Islet precursor cell (in vitro differentiated cells): ENCODE data around the gene RASD2.
A peak's percentile ranks its signal among the peaks of the same experiment; 100 is the strongest.

Experiments
- DNase-seq: peaks from one replicate; pipeline ENCODE4 v3.0.0-alpha.2; 2018

The RASD2 gene

GRCh38 chr22:35542157-35542938, 1.7 kb downstream of the RASD2 start:
- no peak for DNase-seq

DNA sequence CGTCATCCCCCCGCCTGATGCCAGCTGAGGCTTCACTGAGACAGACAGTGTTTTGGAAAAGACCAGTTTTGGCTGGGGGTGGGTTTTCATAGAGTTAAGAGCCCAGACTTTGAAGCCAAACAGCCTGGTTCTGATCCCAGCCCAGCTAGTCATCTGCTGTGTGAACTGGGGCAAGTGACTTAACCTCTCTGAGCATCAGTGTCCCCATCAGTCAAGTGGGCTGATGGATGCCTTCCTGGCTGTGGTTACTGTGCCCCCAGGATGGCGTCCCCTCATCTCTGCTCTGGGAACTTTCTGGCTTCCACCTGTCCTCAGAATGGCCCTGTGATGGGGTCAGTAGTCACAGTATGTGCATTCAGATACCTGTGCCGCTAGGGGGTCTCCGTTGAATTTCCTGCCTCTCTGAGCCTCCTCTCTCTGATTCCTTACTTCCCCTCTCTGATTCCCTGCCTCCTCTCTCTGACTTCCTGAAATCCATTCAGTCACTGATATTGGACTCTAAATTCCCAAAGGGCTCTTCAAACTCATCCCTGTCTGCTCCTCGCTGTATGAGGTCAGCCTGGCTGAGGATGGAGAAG, 2.4 kb downstream of the RASD2 start:
- no peak for DNase-seq

DNA sequence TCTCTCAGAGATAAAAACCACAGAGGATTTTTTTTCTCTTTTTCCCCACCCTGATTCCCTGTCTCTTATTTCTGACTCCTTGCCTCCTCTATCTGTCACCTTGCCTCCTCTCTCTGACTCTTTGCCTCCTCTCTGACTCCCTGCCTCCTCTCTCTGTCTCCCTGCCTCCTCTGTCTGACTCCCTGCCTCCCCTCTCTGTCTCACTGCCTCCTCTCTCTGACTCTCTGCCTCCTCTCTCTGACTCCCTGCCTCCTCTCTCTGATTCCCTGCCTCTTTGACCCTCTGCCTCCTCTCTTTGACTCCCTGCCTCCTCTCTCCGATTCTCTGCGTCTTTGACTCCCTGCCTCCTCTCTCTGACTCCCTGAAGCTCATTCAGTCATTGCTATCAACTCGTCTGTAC, 3.1 kb downstream of the RASD2 start:
- DNase-seq = no peak

DNA sequence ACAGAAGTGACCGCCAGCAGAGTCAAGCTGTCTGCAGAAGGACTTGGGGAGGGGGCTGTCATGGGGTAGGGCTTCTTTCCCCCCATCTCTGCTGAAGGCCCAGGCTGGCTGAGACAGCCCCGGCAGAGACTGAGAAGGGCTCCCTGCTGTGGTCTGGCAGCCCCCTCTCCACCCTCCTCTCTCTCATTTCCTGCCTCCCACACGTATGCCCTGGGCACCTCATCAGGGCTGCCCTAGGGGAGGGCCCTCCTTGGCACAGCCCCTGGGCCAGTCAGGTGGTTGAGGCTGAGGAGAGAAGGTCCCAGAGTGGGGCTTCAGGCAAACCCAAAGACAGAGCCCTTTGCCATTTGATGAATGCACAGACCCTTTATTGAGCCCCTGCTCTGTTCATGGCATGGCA, 3.6 kb downstream of the RASD2 start:
- DNase-seq = no peak

- no peak for DNase-seq
Observed at GRCh38 chr22:35544827-35545226, 4.2 kb downstream of the RASD2 start.

- DNase-seq = no peak
Observed at GRCh38 chr22:35546886-35547285, 6.3 kb downstream of the RASD2 start.

DNA sequence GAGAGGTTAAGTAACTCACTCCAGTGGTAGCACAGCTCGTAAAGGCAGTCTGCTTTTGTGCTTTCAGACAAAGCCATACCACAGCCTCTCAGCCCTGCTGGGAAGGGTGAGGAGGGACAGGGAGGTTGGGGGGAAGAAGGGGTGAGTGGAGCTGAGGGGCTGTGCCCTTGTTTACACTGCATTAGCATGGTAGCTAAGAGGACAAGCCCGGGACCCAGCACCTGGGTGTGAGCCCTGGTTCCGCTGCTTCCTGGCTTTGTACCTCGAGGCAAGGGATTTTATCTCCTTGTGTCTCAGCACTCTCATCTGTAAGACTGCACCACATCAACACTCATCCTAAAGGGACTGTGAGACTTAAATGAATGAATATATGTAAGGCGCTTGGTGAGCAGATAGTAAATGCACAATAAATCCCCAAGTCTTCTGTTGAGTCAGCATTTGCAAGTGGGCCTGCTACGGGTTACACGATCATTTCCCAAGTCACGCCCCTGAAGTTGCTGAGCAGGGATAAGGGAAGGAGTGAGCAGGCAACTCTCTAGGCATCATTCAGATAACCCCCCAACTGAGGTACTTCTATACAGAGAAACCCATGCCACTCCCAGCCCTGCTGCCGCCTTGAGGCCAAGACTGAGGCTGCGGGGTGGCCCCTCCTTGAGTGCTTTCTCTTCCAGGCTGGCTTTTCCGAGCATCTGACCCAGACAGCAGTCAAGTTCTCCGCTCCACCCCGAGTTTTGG, 7.5 kb downstream of the RASD2 start:
- no peak for DNase-seq

DNA sequence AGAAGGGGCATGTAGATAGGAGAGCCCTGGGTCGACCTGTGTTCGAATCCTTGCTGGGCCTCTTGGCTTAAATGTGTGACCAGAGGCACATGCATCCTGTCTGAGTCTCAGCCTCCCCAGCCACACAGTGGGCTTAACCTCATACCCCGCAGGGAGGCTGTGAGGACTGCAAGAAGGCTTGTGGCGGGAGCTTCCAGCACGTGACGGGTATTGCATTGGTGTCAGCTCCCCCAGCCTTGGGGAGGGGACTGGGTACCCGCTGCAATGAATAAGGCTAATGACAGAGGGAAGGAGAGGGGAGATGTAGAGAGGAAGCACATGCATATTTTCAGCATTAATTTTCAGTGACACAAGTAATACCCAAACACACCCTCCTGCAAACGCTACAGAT, 8.1 kb downstream of the RASD2 start:
- no peak for DNase-seq

GRCh38 chr22:35549328-35549727, 8.7 kb downstream of the RASD2 start:
- no peak for DNase-seq

- DNase-seq = no peak
Observed at GRCh38 chr22:35551549-35552177, 11.0 kb downstream of the RASD2 start.

- DNase-seq = peak; percentile 76
Observed at GRCh38 chr22:35552196-35552842, 11.7 kb downstream of the RASD2 start.

DNA sequence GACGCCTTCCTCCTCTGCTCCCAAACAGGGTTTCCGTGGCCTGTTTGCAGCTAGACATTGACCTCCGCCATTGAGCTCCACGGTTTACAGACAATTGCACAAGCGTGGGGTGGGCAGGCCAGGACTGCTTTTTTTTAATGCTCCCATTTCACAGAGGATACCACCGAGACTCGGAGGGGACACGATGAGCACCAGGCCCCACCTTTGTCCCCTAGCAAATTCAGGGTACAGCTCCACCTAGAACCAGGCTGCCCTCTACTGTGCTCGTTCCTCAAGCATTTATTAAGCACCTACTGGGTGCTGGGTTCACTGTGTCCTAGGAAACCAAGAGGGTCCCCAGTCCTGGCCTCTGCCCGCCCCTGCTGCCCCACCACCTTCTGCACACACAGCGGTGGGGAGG, 12.2 kb downstream of the RASD2 start:
- DNase-seq = no peak

GRCh38 chr22:35553341-35553740, 12.7 kb downstream of the RASD2 start:
- DNase-seq = no peak

DNA sequence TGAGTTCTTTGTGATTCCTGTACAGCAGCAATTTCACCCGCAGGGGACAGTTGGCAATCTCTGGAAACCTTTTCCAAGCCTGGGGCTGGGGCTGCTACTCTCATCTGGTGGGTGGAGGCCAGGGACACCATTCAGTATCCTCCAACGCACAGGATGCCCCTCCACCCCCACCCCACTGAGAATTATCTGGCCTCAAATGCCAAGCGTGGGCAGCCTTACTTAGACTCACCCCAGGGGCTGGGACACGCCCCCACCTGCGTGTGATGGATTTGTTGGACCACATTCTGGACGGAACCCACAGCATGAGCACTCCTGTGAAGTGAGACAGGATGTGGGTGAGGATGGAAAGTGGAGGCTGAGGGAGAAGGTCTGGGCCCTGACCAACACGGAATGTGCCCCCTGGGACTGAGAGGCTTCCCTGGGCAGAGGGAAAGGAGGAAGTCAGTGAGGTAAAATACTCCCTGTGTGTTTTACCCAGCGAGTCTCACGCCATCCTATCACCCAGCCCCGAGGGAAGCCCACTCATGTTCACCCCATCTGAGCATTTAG, 13.7 kb downstream of the RASD2 start:
- no peak for DNase-seq

DNA sequence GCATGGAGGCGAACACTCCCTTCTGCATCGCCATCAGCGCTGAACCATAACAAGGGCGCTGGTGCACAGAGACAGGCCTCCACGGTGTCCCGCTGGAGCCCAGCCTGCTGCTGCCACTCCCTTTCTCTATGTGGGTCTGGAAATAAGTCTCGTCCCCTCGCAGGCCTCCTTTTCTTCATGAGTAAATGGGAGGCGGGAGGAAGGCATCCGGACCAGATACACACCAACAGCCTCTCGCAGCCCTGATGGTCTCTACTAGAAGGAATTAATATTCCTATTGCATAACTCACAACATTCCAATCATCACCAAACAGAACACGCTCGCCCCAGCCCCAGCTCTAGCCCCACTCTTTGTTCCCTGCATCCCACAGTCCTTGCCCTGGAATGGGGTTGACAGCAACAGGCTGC, 14.9 kb downstream of the RASD2 start:
- DNase-seq = no peak

- DNase-seq = no peak
Observed at GRCh38 chr22:35555946-35556547, 15.4 kb downstream of the RASD2 start.

- no peak for DNase-seq
Observed at GRCh38 chr22:35556666-35557065, 16.0 kb downstream of the RASD2 start.

DNA sequence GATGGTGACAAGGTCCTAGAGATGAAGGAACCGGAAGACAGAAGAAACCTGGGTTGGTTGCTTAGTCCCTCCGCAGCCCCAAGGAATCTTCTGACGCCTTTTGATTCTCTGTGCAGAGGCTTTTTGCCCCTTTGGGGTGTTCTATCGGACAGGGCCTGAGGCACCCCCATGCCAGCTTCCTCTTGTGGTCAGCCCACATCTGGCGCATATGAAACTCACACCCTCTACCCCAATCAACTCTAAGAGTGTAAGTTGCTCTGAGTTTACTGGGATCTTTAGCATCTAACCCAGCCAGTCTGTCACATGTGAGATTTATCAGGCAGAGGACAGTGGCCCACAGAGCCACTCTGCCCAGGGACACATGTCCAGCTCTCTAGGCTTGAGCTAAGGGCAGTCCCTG, 17.4 kb downstream of the RASD2 start:
- no peak for DNase-seq

GRCh38 chr22:35558719-35559118, 18.1 kb downstream of the RASD2 start:
- DNase-seq = no peak

DNA sequence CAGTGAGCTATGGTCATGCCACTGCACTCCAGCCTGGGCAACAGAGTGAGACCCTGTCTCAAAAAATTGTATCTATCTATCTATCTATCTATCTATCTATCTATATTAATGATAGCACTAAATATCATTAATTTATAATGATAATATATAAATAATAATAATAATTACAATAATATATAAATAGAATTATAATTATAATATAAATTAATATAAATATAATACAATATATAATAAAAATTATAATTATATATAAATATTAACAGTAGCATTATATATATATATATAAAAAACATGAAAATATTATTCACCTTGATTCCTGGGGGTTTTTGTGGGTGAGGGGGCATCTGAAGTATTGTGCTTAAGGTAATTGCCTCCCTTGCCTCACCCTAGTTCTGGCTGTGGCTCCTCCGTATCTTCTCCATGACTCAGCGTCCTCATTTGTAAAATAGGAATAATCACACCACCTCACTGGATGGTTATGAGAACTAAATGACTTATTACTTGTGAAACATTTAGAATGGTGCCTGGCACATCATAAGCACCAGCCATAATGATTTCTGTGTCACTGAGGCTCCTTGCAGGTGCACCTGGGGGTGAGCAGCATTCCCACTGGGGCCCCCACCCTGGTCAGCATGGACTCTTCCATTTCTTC, 18.8 kb downstream of the RASD2 start:
- no peak for DNase-seq

- no peak for DNase-seq
Observed at GRCh38 chr22:35560366-35560765, 19.7 kb downstream of the RASD2 start.

GRCh38 chr22:35560824-35561223, 20.2 kb downstream of the RASD2 start:
- no peak for DNase-seq
